Peyer's patch (tissue), 4 donors: Measurements from ENCODE around the gene SHC4. TPM values are rescaled to one million over a fixed set of nuclear protein-coding genes. Genes with fewer than 3 reads are reported as not detected.

Experiments
- DNase-seq, 3 donors: peaks; one replicate each; pipeline ENCODE4 v3.0.0-alpha.2; 2017 to 2019
- H3K27ac ChIP-seq, 4 donors: fragments of 200-600 bp; sonication (generic); one replicate each; pipeline ENCODE4 v1.5.1; 2016 to 2019
- H3K27me3 ChIP-seq, 2 donors: fragments of 200-600 bp; sonication (generic); one replicate each; pipeline ENCODE4 v1.5.1; 2019
- H3K36me3 ChIP-seq, 3 donors: fragments of 200-600 bp; sonication (generic); one replicate each; pipeline ENCODE4 v1.5.1; 2016 to 2019
- H3K4me1 ChIP-seq, 4 donors: fragments of 200-600 bp; sonication (generic); one replicate each; pipeline ENCODE4 v1.5.1; 2016 to 2019
- H3K4me3 ChIP-seq, 4 donors: fragments of 200-600 bp; sonication (generic); 1 replicate in 3 of 4; 2 replicates in 1 of 4; pipeline ENCODE4 v1.5.1; 2016 to 2019; ENCODE audit warnings: mild to moderate bottlenecking in 1 of 4
- H3K9me3 ChIP-seq, 4 donors: fragments of 200-600 bp; sonication (generic); one replicate each; pipeline ENCODE4 v1.5.1; 2016 to 2019; ENCODE audit warnings: mild to moderate bottlenecking in 1 of 4
- CTCF ChIP-seq, 6 experiments: fragments of 450-650 bp in 4 of 6; fragments of 200-600 bp in 2 of 6; sonication (generic) in 1 of 6; IDR thresholded peaks; one replicate each; pipeline ENCODE4 v1.5.1; 2017 to 2019; ENCODE audit warnings: antibody characterized with exemption in 6 of 6, mild to moderate bottlenecking in 3 of 6, moderate library complexity in 1 of 6
- POLR2A ChIP-seq, 2 donors: fragments of 450-650 bp; IDR thresholded peaks; one replicate each; pipeline ENCODE4 v1.5.1; 2017; ENCODE audit warnings: antibody characterized with exemption in 2 of 2, mild to moderate bottlenecking in 2 of 2, moderate library complexity in 2 of 2
- total RNA-seq, 4 donors: library from RNA; depleted of rRNA; stranded (reverse); fragments of >200 nt; gene quantifications; one replicate each; pipeline ENCODE4 v1.1.0, GENCODE V29; 2016

Gene SHC4
- total RNA-seq, 4 donors from 2014 or later = 0.66 TPM; not detected in 3

GRCh38 chr15:48833526-48834239 lies 130.0 kb downstream of the SHC4 start:
- Histone ChIP-seq H3K4me1 (no peaks in the 10 kb centered on the region), H3K27ac (no peak overlapping the region), H3K36me3 (no peaks in the 10 kb centered on the region), H3K4me3 (no peak overlapping the region), H3K27me3 (no peaks in the 10 kb centered on the region), H3K9me3 (no peaks in the 10 kb centered on the region)
- DNase-seq = no peak
- TF ChIP-seq CTCF (IDR thresholded peaks at IDR 0.05) = no peak
- TF ChIP-seq POLR2A (IDR thresholded peaks at IDR 0.05) = no peak

DNA sequence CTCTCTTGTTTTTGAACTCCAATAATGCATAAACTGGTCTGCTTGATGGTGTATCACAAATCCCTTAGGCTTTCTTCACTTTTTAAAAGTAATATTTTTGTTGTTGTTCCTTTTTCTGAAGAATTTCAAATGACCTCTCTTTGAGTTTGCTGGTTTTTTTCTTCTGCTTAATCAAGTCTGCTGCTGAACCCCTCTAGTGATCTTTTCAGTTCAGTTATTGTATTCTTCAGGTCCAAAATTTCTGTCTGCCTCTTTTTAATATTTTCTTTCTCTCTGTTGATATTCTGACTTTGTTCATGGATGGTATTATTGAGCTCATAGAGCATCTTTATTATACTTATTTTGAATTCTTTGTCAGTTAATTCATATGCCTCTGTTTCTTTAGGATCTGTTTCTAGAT lies 131.1 kb downstream of the SHC4 start:
- Histone ChIP-seq H3K4me3 (no peak overlapping the region), H3K4me1 (no peaks in the 10 kb centered on the region), H3K27ac (no peak overlapping the region), H3K9me3 (no peaks in the 10 kb centered on the region), H3K36me3 (no peaks in the 10 kb centered on the region), H3K27me3 (no peaks in the 10 kb centered on the region)
- no peak for DNase-seq
- no peak for TF ChIP-seq CTCF (IDR thresholded peaks at IDR 0.05)
- TF ChIP-seq POLR2A (IDR thresholded peaks at IDR 0.05) = no peak

DNA sequence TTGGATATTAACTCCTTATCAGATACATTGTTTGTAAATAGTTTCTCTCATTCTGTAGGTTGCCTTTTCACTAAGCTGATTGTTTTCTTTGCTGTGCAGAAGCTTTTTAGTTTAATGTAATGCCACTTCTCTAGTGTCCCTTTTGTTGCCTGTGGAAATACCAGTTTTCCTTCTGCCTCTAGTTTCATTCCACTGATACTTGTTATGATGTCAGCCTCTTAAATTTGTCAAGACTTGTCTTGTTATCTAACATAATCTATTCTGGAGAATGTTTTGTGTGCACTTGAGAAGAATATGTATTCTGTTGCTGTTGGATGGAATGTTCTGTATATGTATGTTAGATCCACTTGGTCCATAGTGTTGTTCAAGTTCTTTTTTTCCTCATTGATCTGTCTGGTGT lies 134.8 kb downstream of the SHC4 start:
- Histone ChIP-seq H3K27me3 (no peaks in the 10 kb centered on the region), H3K4me3 (no peak overlapping the region), H3K27ac (no peak overlapping the region), H3K4me1 (no peaks in the 10 kb centered on the region), H3K36me3 (no peaks in the 10 kb centered on the region), H3K9me3 (no peaks in the 10 kb centered on the region)
- no peak for TF ChIP-seq POLR2A (IDR thresholded peaks at IDR 0.05)
- TF ChIP-seq CTCF (IDR thresholded peaks at IDR 0.05) = no peak
- DNase-seq = no peak

DNA sequence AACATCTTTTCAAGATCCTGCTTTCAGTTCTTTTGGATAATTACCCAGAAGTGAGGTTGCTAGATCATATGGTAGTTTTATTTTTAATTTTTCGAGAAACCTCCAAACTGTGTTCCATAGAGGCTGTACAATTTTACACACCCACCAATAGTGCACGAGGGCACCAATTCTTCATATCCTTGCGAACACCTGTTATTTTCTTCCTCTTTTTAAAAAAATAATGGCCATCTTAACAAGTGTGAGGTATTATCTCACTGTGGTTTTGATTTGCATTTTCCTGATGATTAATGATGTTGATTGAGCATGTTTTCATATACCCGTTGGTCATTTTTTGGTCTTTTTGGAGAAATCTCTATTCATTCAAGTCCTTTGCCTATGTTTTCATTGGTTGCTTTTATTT lies 135.2 kb downstream of the SHC4 start:
- no peaks in the 10 kb centered on the region for H3K27me3 ChIP-seq
- H3K4me1 ChIP-seq = no peaks in the 10 kb centered on the region
- no peaks in the 10 kb centered on the region for H3K36me3 ChIP-seq
- DNase-seq = no peak
- no peaks in the 10 kb centered on the region for H3K9me3 ChIP-seq
- no peak overlapping the region for H3K27ac ChIP-seq
- no peak overlapping the region for H3K4me3 ChIP-seq
- TF ChIP-seq POLR2A (IDR thresholded peaks at IDR 0.05) = no peak
- TF ChIP-seq CTCF (IDR thresholded peaks at IDR 0.05) = no peak

DNA sequence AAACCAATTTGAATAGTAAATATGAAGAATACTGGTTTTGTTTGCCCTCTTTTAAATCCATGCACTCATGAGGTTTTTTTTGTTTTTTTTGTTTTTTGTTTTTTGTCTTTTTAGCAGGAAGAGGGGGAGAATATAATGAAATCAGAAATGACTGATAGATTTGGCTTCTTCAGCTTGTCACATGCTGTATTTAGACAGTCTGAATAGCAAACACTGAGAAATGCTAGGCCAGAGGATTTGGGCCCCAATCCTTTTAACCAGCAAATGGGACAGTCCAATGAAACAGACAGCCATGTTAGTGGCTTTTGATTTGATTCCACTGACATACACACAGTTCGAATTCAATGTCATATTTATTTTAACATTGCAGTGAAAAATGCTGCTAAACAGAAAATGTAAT lies 138.6 kb downstream of the SHC4 start:
- TF ChIP-seq CTCF (IDR thresholded peaks at IDR 0.05) = no peak
- TF ChIP-seq POLR2A (IDR thresholded peaks at IDR 0.05) = no peak
- no peak for DNase-seq
- H3K4me1 ChIP-seq = no peaks in the 10 kb centered on the region
- H3K36me3 ChIP-seq = no peaks in the 10 kb centered on the region
- no peaks in the 10 kb centered on the region for H3K27me3 ChIP-seq
- H3K4me3 ChIP-seq = no peak overlapping the region
- H3K9me3 ChIP-seq = no peaks in the 10 kb centered on the region
- no peak overlapping the region for H3K27ac ChIP-seq

- no peaks in the 10 kb centered on the region for H3K4me1 ChIP-seq
- no peak for DNase-seq
- TF ChIP-seq CTCF (IDR thresholded peaks at IDR 0.05) = no peak
- no peak for TF ChIP-seq POLR2A (IDR thresholded peaks at IDR 0.05)
- H3K36me3 ChIP-seq = no peaks in the 10 kb centered on the region
- no peaks in the 10 kb centered on the region for H3K9me3 ChIP-seq
- no peak overlapping the region for H3K27ac ChIP-seq
- H3K27me3 ChIP-seq = no peaks in the 10 kb centered on the region
- no peak overlapping the region for H3K4me3 ChIP-seq
Measured at GRCh38 chr15:48823706-48824105, 140.0 kb downstream of the SHC4 start.
